Upper lobe of left lung (tissue), 6 donors: ENCODE results near the gene GRIK4. TPM values are rescaled to one million over a fixed set of nuclear protein-coding genes. Genes with fewer than 3 reads are reported as not detected.

Experiments used
- ATAC-seq, 2 donors: fragments of 200-7000 bp; cut with Tn5 transposase; one replicate each; pipeline ENCODE4 v1.9.1; 2022; ENCODE audit warnings: mild to moderate bottlenecking in 2 of 2, moderate library complexity in 2 of 2; ENCODE audit not compliant: low FRiP score in 2 of 2
- DNase-seq, 2 donors: peaks; one replicate each; pipeline ENCODE4 v3.0.0-alpha.2; 2019 to 2020
- H3K27ac ChIP-seq, 4 donors: fragments of 200-600 bp; sonication (generic); one replicate each; pipeline ENCODE4 v1.5.1; 2016 to 2019
- H3K27me3 ChIP-seq, 4 donors: fragments of 200-600 bp; sonication (generic); one replicate each; pipeline ENCODE4 v1.5.1; 2017 to 2019
- H3K36me3 ChIP-seq, 4 donors: fragments of 200-600 bp; sonication (generic); one replicate each; pipeline ENCODE4 v1.5.1; 2016 to 2019
- H3K4me1 ChIP-seq, 4 donors: fragments of 200-600 bp; sonication (generic); one replicate each; pipeline ENCODE4 v1.5.1; 2018 to 2019
- H3K4me3 ChIP-seq, 4 donors: fragments of 200-600 bp; sonication (generic); one replicate each; pipeline ENCODE4 v1.5.1; 2017 to 2019; ENCODE audit warnings: mild to moderate bottlenecking in 2 of 4, moderate library complexity in 1 of 4
- H3K9me3 ChIP-seq, 4 donors: fragments of 200-600 bp; sonication (generic); one replicate each; pipeline ENCODE4 v1.5.1; 2018 to 2019
- CTCF ChIP-seq, 6 experiments: fragments of 450-650 bp in 4 of 6; fragments of 200-600 bp in 2 of 6; sonication (generic) in 2 of 6; IDR thresholded peaks; one replicate each; pipeline ENCODE4 v1.5.1; 2016 to 2019; ENCODE audit warnings: antibody characterized with exemption in 6 of 6
- EP300 ChIP-seq, 4 donors: sonication (generic); formaldehyde crosslinking; IDR thresholded peaks; one replicate each; pipeline ENCODE4 v1.5.1; 2017; ENCODE audit warnings: antibody characterized with exemption in 4 of 4, control low read depth in 2 of 4
- POLR2A ChIP-seq, 4 donors: fragments of 450-650 bp; IDR thresholded peaks; one replicate each; pipeline ENCODE4 v1.5.1; 2016 to 2017; ENCODE audit warnings: antibody characterized with exemption in 4 of 4, mild to moderate bottlenecking in 2 of 4
- POLR2AphosphoS5 ChIP-seq, 2 donors: sonication (generic); formaldehyde crosslinking; IDR thresholded peaks; one replicate each; pipeline ENCODE4 v1.5.1; 2017; ENCODE audit warnings: antibody characterized with exemption in 2 of 2
- WGBS, 2 donors: methylation state at CpG; one replicate each; pipeline ENCODE4 v1.1.5; 2017 to 2018; 5-methylcytosine and 5-hydroxymethylcytosine counted together
- total RNA-seq, 6 donors: library from RNA; depleted of rRNA in 4 of 6; stranded (reverse); fragments of >200 nt in 4 of 6; gene quantifications; one replicate each; pipeline versions ENCODE4 v1.1.0 to v1.2.1, GENCODE V29; 2016 to 2021
- donor health status: DM: no; HTN: no; CAD: no; lungs with moderate emphysema.
- donor health status: DM: no; HTN: yes; CAD: no; lungs with severe emphysema.

Gene GRIK4
- total RNA-seq, 6 donors from 2014 or later = 0.30 to 8.4 (median 0.78) TPM

- peak in 1 of 2 donors; percentile 68 for DNase-seq
- peaks cover 2 to 27% (median 10%) of the 10 kb centered on the region in 4 donors for H3K4me1 ChIP-seq
- H3K4me3 ChIP-seq = peak overlapping the region in 2 of 4 donors; percentile 41 to 55
- H3K36me3 ChIP-seq = no peaks in the 10 kb centered on the region
- H3K9me3 ChIP-seq = no peaks in the 10 kb centered on the region
- peak overlapping the region in 2 of 4 donors; percentile 21 to 48 for H3K27ac ChIP-seq
- TF ChIP-seq CTCF (IDR thresholded peaks at IDR 0.05) (no peak), POLR2A (IDR thresholded peaks at IDR 0.05) (no peak), EP300 (IDR thresholded peaks at IDR 0.05) (no peak)
- 79% methylated on average over 18 of the region's 22 CpGs for WGBS, 2 donors
- no peak for ATAC-seq
- peaks cover 0 to 11% (median 5%) of the 10 kb centered on the region in 4 donors for H3K27me3 ChIP-seq
Measured at GRCh38 chr11:120512739-120513435, 1.3 kb downstream of the GRIK4 start.

GRCh38 chr11:120513436-120514315, 2.1 kb downstream of the GRIK4 start:
- Histone ChIP-seq H3K36me3 (no peaks in the 10 kb centered on the region), H3K27me3 (peaks cover 0 to 11% (median 5%) of the 10 kb centered on the region in 4 donors), H3K27ac (peak overlapping the region in 2 of 4 donors; percentile 21 to 48), H3K4me3 (no peak overlapping the region), H3K4me1 (peaks cover 6 to 27% (median 11%) of the 10 kb centered on the region in 4 donors), H3K9me3 (no peaks in the 10 kb centered on the region)
- peak in 1 of 2 donors; percentile 13 for DNase-seq
- WGBS, 2 donors = 71 to 76% methylated on average over 17 to 19 of the region's 19 CpGs
- no peak for ATAC-seq
- no peak for TF ChIP-seq POLR2AphosphoS5 (IDR thresholded peaks at IDR 0.05)
- TF ChIP-seq EP300 (IDR thresholded peaks at IDR 0.05) = no peak
- TF ChIP-seq CTCF (IDR thresholded peaks at IDR 0.05) = no peak
- TF ChIP-seq POLR2A (IDR thresholded peaks at IDR 0.05) = no peak

- H3K4me1 ChIP-seq = peaks cover 6 to 27% (median 11%) of the 10 kb centered on the region in 4 donors
- H3K4me3 ChIP-seq = no peak overlapping the region
- no peaks in the 10 kb centered on the region for H3K36me3 ChIP-seq
- DNase-seq = peak in 1 of 2 donors; percentile 14
- H3K9me3 ChIP-seq = no peaks in the 10 kb centered on the region
- no peak for ATAC-seq
- WGBS, 2 donors = 83 to 90% methylated on average over 14 of the region's 14 CpGs
- H3K27ac ChIP-seq = no peak overlapping the region
- peaks cover 0 to 11% (median 5%) of the 10 kb centered on the region in 4 donors for H3K27me3 ChIP-seq
- TF ChIP-seq POLR2A (IDR thresholded peaks at IDR 0.05) = no peak
- no peak for TF ChIP-seq POLR2AphosphoS5 (IDR thresholded peaks at IDR 0.05)
- TF ChIP-seq EP300 (IDR thresholded peaks at IDR 0.05) = no peak
- no peak for TF ChIP-seq CTCF (IDR thresholded peaks at IDR 0.05)
Measured at GRCh38 chr11:120514541-120515121, 3.1 kb downstream of the GRIK4 start.

DNA sequence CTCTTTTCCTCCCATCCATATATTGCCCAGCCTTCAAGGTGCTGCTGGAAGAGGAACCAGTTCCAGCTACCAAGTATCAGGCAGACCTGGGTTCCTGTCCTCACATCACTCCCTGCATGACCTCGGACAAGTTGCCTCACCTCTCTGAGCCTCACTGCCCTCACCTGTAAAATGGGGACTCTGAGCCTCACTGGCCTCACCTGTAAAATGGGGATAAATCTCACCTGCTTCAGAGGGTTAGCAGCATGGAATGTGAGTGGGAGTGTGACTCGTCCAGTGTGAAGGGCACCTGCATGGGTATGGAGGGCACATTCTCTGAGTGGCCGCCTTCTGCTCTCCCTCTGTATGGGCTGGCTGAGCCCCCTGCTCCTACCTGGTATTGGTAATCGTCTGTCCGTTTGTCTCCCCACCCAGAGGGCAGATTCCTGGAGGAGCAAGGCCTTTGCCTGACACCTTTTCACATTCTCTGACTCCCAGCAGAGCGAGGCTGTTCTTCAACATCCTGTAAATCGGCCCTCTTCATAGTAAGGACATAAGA, 3.7 kb downstream of the GRIK4 start:
- Histone ChIP-seq H3K36me3 (no peaks in the 10 kb centered on the region), H3K4me3 (no peak overlapping the region), H3K27me3 (peaks cover 0 to 10% (median 5%) of the 10 kb centered on the region in 4 donors), H3K4me1 (peaks cover 6 to 27% (median 11%) of the 10 kb centered on the region in 4 donors), H3K27ac (no peak overlapping the region), H3K9me3 (no peaks in the 10 kb centered on the region)
- DNase-seq (no peak), ATAC-seq (no peak)
- 77 to 86% methylated on average over 7 of the region's 7 CpGs for WGBS, 2 donors
- TF ChIP-seq EP300 (IDR thresholded peaks at IDR 0.05) = no peak
- TF ChIP-seq POLR2A (IDR thresholded peaks at IDR 0.05) = no peak
- no peak for TF ChIP-seq CTCF (IDR thresholded peaks at IDR 0.05)
- TF ChIP-seq POLR2AphosphoS5 (IDR thresholded peaks at IDR 0.05) = no peak
